Nephron (organoid): Measurements from ENCODE around the gene SLC37A2.
A peak's percentile ranks its signal among the peaks of the same experiment; 100 is the strongest.

Experiments used
- H3K27ac Mint-ChIP-seq, 3 experiments: 2 replicates each; pipeline ENCODE4 v1.8.0; 2020; ENCODE audit warnings: mixed read lengths in 3 of 3, mild to moderate bottlenecking in 2 of 3, moderate library complexity in 1 of 3
- H3K27me3 Mint-ChIP-seq: 2 replicates; pipeline ENCODE4 v1.8.0; 2021; ENCODE audit warnings: low read depth, mild to moderate bottlenecking, moderate library complexity, mixed read lengths
- H3K36me3 Mint-ChIP-seq: 2 replicates; pipeline ENCODE4 v1.8.0; 2020; ENCODE audit warnings: low read depth, mixed read lengths
- H3K4me1 Mint-ChIP-seq: 2 replicates; pipeline ENCODE4 v1.8.0; 2020; ENCODE audit warnings: mixed read lengths
- H3K4me3 Mint-ChIP-seq, 3 experiments: 2 replicates each; pipeline ENCODE4 v1.8.0; 2020; ENCODE audit warnings: mild to moderate bottlenecking in 3 of 3, mixed read lengths in 3 of 3, moderate library complexity in 2 of 3
- H3K9me3 Mint-ChIP-seq: 2 replicates; pipeline ENCODE4 v1.8.0; 2020; ENCODE audit warnings: mixed read lengths
- CTCF ChIP-seq, 3 experiments: fragments of 200-600 bp; sonication (generic); IDR thresholded peaks; one replicate each; pipeline ENCODE4 v1.5.0; 2021; ENCODE audit warnings: antibody characterized with exemption in 3 of 3; ENCODE audit not compliant: unreplicated experiment in 3 of 3

The SLC37A2 gene

GRCh38 chr11:125139778-125140177 is 76.7 kb downstream of the SLC37A2 start:
- H3K4me3 Mint-ChIP-seq = peak overlapping the region; percentile 9 to 41 (median 16)
- H3K27me3 Mint-ChIP-seq = peaks cover 9% of the 10 kb centered on the region
- no peaks in the 10 kb centered on the region for H3K36me3 Mint-ChIP-seq
- H3K4me1 Mint-ChIP-seq = peaks cover 50% of the 10 kb centered on the region
- H3K27ac Mint-ChIP-seq = peak overlapping the region; percentile 96 to 98 (median 96)
- H3K9me3 Mint-ChIP-seq = no peaks in the 10 kb centered on the region
- TF ChIP-seq CTCF (IDR thresholded peaks at IDR 0.05; ENCODE audit: unreplicated experiment in 3 of 3) = no peak
